Fibroblast of skin of scalp (primary cell): ENCODE measurements around the gene SSRP1.

Experiments used
- DNase-seq: peaks from one replicate; pipeline ENCODE4 v3.0.0-alpha.2; 2013

SSRP1 gene

DNA sequence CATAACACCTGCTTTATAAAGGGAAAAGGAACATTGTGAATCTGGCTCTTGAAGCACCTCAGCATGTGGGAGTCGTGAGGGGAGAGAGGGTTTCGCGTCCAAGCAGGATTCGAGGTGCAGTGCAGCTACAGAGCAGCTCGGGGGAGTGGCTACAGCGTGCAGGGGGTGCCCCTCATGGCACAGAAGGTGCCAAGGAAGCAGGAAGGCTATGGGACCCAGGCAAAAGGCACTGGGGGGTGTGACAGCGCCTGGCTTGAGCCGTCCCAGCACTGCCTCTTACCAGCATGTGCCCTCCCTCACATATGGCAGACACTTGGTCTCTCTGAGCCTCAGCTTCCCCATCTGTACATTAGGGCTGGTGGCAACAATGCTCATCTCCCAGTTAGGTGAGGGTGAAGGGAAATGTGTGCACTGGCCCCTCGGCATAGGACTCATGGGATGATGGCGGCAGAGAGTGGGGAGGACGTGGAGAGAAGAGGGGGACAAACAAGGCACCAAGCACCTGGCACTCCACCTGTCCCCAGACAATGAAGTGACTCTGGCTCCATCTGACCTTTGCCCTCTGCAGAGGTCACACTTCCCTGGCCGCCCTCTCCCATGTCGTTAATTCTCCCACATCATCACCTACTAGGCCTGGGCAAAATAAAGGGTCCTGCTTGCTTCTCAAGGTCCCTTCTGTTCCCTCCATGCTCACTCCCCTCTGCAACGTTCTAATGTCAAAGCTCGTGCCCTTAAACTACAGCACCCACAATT, 21.3 kb downstream of the SSRP1 start:
- DNase-seq, result no peak

DNA sequence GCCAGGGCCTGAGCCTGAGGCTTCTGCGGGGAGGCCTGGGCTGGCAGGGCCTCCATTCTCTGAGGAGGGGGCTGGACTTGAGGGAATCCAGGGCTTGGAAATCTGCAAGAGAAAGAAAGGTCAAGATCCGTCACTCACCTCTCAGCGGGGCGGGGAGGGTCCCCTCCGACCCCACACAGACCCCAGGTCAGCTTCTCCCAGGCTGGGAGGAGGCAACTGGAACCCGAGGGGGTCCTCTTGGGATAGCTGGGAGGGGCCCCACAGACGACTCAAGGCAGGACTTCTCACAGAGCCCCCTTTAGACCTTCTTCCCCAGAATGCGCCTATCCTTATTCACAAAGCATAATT, 21.9 kb downstream of the SSRP1 start:
- no peak for DNase-seq

DNA sequence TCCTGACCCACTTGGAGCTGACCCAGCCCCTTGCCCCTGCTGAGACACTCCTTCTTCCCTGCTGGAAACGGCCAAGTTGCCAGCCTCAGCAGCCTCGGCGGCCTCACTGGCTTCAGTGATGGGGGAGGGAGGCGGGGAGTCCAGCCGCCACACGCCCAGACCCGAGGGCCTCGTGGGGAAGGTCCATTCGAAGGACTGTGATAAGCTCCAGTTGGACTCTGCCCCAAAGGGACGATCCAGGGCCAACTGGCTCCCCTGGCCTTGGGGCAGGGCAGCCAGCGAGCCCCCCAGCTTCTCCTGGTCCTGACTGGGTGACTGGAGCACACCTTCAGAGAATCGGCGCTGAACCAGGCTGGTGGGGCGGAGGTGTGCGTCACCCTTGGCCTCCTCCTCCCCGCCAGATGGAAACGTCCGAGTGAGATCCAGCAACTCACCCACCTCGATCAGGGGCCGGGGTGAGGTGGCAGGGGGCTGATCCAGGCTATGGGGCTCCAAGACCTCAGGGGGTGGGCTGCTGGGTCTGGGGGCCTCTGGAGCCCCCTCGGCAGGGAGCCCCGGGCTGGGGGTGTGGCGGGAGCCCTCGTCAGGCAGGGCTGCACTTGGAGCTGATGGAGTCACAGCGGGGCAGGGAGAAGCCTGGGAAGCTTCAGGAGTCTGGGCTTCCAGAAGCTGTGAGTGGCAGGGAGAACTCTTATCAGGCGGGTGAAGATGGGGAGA, 22.5 kb downstream of the SSRP1 start:
- no peak for DNase-seq

DNA sequence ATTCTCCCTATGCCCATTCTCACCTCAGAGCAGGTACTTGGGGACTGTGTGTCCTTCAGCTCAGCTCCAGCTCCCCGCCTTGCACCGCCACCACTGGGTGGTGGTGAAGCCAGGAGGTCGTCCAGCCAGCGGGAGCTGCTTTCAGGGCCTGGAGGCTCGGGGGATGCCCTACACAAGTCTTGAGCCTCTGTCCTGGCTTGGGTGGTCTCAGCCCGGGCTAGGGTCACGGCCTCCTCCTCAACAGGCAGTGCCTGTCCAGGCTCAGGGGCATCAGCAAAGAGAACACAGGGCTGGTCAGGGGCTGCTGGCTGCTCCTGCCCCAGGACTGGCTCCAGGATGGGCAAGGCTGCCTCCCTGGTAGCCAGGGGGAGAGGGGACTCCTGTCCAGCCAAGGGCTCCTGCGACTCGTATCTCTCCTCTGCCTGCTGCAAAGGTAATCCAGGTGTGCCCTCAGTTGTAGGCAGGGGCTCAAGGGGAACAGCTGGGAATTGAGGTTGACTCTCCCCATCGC, 23.1 kb downstream of the SSRP1 start:
- no peak for DNase-seq

DNA sequence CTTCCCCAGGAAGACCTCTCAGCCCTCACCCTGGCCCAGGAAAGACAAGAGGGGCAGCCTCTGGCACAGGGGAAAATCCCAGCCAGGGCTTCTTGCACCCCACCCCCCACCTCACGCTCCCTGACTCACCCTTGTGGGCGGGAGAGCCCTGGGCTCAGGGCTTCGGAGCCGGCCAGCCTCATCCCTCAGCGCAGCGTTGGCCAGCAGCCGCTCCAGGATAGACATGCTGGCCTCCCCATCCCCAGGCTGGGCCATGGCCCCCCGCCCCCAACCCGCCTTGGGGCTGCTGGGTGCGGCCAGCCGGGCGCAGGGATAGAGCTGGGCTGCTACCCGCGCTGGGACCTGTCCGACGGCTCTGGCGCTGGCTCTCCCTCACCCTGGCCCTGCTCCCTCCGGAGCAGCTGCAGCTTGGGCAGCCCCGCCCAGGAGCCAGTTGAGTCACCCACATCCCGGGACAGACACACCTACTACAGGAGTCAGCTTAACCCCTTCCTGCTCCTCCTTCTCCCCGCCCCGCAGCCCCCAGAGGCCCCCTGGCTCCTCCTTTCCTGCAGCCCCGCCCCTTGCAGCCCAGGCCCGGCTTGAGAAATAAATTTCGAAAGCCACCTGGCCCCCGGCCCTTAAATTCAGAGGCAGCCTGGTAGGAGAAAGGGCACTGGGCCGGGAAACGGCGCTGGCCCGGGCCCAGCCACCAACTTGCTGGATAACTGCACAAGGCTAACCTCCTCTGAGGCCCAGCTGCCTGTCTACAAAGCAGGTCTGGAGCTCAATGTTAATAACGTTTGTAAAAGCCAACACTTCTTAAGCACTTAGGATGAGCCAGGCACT, 24.4 kb downstream of the SSRP1 start:
- DNase-seq, result peak; percentile 96

DNA sequence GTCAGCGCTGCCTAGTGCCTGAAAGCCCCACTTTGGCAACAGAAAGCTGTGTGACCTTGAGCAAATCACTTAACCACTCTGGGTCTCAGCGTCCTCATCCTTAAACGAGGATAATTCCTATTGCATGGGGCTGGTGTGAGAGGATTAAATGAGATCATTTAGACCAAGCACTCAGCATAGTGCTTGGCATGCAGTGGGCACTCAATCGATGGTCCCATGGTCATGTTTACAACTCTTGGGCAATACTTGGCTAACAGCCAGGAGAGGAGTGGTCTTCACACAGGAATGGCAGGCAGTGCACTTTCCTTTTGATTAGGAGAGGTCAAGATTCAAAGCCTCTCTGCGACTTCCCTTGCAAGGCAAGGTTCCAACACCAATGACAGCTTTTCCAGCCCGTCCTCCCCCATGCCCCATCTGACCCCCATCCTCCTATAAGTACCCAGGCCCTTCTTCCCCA, 25.0 kb downstream of the SSRP1 start:
- no peak for DNase-seq

DNA sequence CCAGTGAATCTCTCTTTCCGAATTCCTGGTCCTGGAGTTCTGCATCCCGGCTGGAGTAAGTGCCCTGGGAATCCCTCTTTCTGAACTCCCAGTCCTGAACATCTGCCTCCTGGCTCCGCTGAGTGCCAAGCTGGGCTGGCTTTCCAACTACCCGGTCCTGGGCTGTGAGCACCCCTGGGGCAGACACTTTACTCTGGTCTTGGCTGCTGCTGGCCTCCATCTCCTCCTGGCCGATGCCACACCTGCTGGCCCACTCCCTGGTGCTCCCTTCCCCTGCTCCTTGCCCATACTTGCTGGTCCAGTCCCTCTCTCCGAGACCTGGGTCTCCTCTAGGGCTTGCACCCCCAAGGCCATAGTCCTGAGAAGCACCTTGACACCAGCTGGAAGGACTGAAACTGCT, 25.6 kb downstream of the SSRP1 start:
- no peak for DNase-seq

DNA sequence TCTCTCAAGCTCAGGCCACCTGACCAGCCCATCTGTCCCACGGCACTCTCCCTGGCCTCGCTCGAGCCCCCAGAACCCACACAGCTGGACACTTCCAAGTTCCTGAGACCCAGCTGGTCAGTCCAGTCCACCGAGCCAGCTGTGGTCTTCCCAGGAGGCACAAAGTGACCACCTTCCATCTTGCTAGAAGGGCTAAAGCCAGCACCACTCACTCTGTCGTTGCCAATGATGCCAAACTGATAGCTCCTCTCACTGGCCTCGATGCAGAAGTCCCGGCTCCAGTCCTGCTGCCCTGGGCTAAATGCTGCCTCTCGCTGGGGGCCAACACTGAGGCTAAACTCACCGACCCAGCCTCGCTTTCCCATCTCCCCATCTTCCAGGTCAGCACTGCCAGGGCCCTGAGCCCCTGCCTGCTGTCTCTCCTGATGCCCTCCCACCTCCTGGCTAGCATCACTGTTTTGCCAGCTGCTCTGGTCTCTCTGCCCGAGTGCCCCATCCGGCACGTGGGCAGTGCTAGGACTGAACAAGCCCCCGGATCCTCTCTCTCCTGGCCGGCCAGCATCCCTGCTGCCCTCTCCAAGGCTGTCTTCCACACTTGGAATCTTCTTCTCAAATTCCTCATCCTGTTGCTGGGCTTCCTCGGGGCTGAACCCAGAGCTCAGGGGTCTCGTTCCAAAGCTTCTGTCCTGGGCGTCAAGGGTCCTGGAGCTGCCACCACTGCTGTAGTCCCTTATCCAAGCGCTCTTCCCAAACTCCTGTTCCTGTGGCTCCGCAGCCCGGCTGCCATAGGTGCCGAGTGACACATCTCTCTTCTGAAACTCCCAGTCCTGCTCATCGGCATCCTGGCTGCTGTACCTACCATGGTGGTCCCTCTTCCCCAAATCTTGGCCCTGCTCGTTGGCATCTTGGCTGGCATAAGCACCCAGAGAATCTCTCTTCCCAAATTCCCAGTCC, 26.3 kb downstream of the SSRP1 start:
- no peak for DNase-seq

DNA sequence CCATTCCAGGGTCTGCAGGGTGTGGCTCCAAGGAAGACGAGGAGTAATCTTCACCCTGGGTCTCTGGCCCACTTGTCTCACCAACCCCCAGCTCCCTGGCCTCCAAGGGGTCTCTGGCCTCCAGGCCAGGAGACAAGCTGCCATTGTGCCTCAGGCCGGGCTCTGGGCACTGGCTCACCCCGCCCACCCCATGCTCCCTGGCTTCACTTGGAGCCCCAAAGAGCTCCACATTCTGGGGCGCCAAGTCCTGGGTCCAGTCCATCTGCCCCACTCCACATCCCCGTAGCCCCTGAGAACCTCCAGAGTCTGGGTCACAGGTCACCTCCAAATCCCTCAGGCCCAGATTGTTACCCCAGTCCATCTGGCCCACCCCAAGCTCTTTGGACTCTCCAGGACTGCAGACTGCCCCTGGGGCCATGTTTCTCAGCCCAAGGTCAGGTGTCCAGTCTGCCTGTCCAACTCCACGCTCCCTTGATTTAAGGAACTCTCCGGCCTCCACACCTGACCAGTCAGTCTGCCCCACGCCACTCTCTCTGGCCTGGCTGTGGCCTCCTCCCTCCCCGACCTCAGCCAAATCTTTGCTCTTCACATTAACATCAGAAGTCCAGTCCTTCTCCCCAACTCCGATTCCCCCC, 27.1 kb downstream of the SSRP1 start:
- no peak for DNase-seq

DNA sequence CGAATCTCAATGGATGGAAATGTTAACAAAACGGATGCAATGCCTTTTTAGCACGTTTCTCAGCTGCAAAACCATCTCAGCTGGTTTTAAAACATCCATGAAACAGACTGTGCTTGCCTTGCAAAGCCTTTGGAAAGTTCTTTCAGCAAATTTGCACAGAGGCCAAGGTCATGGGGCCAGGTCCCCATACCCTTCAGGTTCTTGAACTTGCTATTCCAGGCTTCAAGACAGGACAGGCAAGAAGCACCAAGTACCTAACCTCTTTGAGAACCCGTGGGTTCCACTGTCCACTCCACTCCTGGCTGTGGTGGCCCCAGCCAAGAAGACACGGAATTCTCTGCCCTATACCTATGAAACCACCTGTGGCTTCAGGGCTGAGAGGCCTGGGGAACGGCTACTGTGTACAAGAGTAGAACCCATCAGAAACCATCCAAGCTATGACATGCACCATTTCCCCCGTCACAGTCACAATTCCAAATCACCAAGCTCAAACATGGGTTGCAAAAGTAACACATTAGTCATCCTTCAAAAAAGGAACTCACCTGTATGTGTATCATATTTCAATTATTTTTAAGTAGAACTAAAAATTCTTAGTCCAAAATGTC, 27.9 kb downstream of the SSRP1 start:
- no peak for DNase-seq

DNA sequence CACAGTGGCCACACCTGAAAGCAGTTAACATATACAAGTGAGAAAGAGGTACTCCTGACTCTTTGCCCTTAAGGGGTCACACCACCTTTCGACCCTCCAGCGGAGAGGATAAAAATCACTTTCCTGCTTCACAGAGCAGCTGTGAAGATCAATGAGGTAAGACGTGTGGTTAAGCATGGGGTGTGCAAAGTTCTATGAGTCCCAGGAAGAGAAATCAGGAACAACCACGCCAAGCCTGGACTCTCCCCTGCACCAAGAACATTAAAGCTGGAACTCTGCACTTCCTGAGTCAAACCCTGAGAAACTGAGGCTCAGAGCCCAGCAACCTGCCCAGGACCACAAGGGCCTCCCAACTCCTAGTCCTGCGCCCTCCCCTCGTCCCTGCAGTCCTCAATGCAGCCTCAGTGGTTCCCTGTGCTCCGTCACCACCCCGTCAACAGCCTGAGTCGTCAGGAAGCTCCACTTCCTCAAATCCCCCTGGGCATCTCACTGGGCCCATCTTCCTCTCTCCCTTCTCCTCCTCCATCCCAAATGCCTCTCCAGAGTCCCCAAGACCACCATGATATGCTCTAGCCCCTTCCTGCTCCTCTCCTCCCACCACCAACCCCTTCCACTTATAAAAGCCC, 28.6 kb downstream of the SSRP1 start:
- DNase-seq, result no peak

DNA sequence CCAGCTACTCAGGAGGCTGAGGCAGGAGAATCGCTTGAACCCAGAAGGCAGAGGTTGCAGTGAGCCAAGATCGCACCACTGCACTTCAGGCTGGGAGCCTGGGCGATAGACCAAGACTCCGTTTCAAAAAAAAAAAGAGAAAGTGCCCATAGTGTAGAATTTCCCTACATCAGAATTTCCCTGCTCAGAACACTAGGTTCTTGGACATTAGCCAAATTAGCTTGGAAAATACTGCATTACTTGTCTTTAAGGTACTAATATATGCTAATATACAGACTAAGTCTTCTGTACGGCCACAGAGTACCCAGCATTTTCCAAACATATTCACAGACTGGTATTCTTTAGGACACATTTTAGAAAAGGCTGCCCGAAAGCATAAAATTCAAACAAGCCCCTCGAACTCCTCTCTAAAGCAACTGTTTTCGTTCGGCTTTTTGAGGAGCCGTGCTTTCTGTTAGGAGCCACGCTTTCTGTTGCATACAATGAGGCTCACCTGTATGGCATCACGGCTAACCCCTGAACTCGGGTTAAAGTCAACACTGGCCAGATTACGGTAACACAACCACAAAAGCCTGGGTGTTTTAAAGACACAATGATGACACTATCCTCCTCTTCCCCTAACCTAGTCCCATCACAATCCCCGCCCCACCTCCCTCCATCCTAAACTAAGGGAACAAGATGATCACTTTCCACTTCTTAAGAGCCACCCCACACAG, 29.4 kb downstream of the SSRP1 start:
- no peak for DNase-seq

DNA sequence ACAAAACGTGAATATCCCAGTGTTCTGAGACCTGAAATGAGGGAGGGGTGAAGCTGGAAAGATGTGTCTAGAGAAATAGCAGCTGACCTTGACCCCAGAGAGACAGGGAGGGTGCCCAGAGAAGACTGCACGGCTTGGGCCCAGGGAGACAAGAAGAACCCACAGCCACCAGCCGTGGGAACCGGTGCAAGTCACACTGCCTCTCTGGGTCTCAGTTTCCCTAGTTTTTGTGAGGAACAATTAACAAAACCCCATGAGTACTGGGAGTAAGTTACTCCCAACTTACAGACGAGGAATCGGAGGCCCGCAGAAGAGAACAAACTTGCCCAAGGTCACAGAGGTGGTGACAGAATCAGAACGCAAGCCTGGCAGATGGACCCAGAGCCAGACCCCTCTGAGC, 30.2 kb downstream of the SSRP1 start:
- DNase-seq, result no peak

DNA sequence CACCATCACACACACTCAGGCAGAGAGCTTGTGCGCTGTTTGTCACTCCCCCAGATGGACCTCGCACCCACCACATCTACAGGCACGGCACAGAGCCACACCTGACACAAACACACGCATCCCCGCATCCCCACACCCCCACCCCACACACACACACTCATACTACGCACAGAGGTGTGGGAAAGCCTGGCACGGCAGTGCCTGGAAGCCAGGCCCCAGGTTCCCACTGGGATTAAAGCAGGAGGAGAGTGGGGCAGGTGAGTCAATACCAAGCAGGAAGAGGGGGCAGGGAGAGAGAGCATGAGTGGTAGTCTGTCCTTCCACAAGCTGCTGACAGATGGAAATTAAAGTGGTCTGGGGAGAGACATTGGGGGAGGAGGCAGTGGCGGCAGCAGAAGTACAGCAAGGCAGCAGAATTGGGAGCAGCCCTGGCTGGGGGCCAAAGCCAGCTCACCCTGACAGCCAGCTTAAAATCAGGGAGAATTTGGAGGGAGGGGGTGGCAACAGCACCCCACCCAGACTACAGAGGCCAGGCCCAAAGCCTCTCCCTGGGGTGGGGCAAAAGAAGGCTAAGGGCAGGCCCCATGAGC, 31.6 kb downstream of the SSRP1 start:
- peak; percentile 50 for DNase-seq

DNA sequence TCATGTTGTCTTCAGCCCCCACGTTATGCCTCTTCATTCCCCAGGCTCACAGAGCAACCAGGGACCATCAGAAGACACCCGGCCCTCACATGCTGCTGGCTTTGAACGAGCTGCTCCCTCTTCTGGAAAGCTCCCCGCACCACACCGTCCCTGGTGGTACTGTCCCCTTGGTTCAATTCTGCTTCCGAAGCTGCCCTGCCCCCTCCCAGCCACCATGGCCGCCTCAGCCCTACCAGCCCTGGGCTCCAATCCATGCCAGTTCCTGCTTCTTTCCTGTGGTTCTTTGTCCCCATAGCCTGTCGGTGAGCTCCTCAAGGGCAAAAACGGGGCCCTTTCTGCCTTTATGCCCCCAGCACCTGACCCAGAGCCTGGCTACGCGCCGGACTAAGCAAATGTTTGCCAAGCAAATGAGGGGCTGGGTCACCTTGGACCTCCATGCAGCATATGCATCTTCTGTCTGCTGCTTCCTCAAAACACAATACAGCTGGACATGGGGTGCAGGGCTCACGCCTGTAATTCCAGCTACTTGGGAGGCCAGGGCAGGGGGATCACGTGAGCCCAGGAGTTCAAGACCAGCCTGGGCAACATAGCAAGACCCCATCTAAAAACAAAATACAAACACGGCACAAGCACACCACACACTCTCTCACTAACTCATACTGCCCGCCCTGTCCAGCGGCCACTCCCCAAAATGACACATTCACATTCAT, 32.3 kb downstream of the SSRP1 start:
- DNase-seq, result no peak

DNA sequence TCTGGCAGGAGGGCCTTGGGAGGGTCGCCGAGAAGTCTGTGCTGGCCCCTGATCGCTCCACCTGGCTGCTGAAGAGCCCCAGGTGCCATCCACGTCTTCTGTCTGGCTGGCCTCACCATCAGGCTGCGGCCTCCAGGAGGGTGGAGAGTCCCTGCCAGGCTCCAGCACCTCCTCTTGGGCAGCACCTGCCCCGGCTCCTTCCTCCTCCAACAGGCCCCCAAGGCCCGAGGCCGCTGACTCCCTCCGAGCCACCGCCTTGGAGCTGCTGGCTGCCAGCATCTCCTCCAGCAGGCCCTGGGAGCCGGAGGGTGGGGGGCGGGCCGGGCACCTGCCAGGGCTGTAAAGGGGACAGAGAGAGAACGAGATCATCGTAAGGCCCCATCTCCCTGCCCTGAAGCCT, 33.2 kb downstream of the SSRP1 start:
- DNase-seq, result no peak

DNA sequence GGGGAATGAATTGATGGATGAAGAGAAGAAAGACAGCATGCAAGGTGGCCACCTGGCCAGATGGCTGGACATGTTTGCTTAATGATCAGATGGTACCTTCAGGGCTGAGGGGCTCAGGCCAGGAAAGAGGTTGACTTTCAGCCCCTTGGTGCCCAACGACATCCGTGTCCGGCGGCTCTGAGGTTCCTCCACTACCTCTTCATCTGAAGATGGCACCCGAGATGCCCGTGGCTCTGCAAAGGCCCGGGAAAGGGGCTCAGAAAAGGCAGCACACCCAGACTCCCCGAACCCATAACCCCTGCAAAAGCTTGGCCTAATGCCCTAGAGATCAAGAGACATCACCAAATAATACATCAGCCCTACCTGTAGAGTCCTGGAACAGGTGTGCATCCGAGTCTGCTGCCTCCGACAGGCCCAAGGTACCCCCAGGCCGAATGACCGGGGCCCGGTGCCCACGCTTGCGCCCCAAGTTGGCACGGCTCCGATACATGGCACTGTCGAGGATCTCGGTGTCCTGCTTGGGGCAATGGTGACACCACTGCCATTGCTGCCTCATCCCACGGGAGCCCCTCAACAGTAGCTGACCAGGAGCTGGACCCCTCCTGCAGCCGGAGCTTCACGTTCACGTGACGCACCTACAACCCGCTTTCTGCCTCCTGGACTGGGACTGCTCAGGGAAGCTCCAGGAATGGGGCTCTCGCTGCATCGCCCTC, 33.8 kb downstream of the SSRP1 start:
- no peak for DNase-seq

DNA sequence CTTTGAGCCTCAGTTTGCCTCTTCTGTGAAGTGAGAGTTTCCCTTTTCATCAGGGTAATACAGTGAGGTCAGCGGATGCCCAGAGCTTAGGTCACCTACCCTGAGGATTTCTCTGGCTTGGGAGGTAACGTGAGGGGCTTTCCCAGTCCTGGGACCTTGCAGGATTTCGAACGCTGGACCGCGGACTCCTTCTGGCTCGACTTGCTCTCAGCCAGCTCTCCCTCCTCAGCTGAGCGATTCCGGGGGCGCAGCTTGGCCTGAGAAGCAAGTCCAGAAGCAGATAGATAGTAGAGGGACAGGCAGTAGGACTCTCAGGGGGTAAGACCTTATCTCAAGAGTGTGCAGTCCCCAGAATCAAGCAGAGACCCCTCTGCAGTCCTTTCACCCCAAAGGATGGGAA, 34.9 kb downstream of the SSRP1 start:
- DNase-seq, result no peak
